H54 (cell line): ENCODE data around the gene OR51V1.

ENCODE experiments used
- DNase-seq: peaks from one replicate; pipeline ENCODE4 v3.0.0; 2011; ENCODE audit warnings: low spot score, mixed read lengths; ENCODE audit not compliant: insufficient read length
- FAIRE-seq: peaks from 3 replicates; lab custom pipeline; 2011; peaks lifted over from hg19 to GRCh38; lab: Jason Lieb, UNC
- POLR2A ChIP-seq: IDR thresholded peaks from 2 replicates; pipeline ENCODE4 v1.6.1; 2011; ENCODE audit warnings: low read depth, mild to moderate bottlenecking, low read length

OR51V1 gene

GRCh38 chr11:5238486-5238885, 38.0 kb upstream of the OR51V1 start:
- TF ChIP-seq POLR2A, result no peak
- FAIRE-seq, result no peak
- no peak for DNase-seq

GRCh38 chr11:5237420-5237819, 36.9 kb upstream of the OR51V1 start:
- TF ChIP-seq POLR2A, result no peak
- FAIRE-seq, result no peak
- DNase-seq, result no peak

- DNase-seq (no peak), FAIRE-seq (no peak)
- no peak for TF ChIP-seq POLR2A
These were observed 35.0 kb upstream of the OR51V1 start for GRCh38 chr11:5235364-5236095.

- DNase-seq, result no peak
- no peak for TF ChIP-seq POLR2A
- peak; percentile 75 for FAIRE-seq
These were observed 33.9 kb upstream of the OR51V1 start, which contains the start of gene HBD for GRCh38 chr11:5234381-5234834. TSS of gene HBD (minus strand) at chr11:5234483. CDS start at chr11:5234433, 50 bp downstream.

DNA sequence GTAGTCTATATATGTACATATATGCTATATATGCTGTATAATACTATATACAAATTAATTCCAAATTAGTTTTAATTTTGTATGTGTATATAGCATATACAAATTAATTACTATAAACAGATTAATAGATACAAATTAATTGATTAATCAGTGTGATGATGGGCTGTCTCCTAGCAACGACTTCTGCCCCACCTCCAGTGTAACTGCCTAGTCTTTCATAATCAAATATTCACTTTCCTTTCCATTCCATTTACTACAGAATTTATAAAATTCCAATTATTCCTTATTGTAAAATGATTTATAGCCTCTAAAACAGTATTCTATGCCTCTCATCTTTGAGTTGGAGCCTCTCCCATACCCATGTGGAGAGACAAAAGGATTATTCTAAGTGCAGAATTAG, 32.8 kb upstream of the OR51V1 start:
- TF ChIP-seq POLR2A, result no peak
- FAIRE-seq (no peak), DNase-seq (no peak)

DNA sequence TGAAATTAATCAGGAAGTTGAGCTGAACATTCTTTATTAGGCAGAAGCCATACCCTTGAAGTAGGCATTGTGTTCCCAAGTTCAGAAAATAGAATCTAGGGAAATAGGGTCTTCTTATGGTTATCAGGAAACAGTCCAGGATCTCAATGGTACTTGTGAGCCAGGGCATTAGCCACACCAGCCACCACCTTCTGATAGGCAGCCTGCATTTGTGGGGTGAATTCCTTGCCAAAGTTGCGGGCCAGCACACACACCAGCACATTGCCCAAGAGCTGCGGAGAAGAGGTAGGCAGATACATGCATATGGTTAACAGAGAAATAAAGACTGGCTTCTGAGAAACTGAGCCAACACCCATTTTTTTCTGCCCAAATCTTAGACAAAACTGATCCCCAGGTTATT, 32.3 kb upstream of the OR51V1 start:
- no peak for TF ChIP-seq POLR2A
- no peak for FAIRE-seq
- DNase-seq, result no peak

GRCh38 chr11:5232176-5232575, 31.7 kb upstream of the OR51V1 start:
- no peak for FAIRE-seq
- no peak for DNase-seq
- TF ChIP-seq POLR2A, result no peak

DNA sequence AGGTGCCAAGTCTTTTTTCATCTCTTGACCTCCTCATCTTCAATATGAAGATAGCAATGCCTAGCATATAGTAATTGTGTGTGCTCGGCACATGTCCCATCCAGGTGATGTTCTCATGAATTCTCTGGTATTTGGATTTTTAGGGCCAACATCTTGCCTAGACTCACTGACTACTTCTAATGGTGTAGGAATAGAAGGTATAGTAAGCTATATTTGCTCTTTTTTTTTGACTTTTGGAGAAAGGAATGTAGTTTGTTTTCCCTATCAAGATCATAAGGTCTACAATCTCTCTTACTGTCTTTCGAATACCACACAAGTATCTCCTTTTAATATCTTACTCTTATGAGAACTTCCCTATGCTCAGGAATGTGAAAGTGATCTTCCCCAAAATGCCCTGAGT, 30.6 kb upstream of the OR51V1 start:
- no peak for FAIRE-seq
- no peak for TF ChIP-seq POLR2A
- DNase-seq, result no peak

DNA sequence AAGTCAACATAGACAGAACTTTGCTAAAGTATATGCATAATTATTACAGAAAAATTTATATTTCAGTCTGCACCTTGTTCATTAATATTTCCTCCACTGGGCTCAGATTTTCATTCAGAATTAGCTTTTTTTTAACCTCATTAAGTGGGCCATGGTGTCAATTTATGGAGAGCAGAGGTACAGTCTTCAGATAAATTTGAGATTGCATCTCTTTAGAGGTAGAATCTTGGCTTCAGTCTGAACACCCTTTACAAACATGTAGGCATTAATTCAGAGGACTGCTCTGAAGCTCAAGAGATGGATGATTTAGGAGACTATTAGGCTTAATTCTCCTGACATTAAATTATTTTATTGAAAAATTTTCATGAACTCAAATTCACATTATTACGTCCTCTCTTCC, 29.8 kb upstream of the OR51V1 start:
- FAIRE-seq, result no peak

GRCh38 chr11:5229796-5230195, 29.3 kb upstream of the OR51V1 start:
- FAIRE-seq (no peak), DNase-seq (no peak)
- TF ChIP-seq POLR2A, result no peak

More for the DNA sequence above, 29.8 kb upstream of the OR51V1 start:
- DNase-seq, result no peak
- no peak for TF ChIP-seq POLR2A

GRCh38 chr11:5229356-5229755, 28.9 kb upstream of the OR51V1 start:
- no peak for TF ChIP-seq POLR2A
- DNase-seq (no peak), FAIRE-seq (no peak)

- no peak for TF ChIP-seq POLR2A
- FAIRE-seq, result no peak
These were observed 27.6 kb upstream of the OR51V1 start for GRCh38 chr11:5228124-5228523.

DNA sequence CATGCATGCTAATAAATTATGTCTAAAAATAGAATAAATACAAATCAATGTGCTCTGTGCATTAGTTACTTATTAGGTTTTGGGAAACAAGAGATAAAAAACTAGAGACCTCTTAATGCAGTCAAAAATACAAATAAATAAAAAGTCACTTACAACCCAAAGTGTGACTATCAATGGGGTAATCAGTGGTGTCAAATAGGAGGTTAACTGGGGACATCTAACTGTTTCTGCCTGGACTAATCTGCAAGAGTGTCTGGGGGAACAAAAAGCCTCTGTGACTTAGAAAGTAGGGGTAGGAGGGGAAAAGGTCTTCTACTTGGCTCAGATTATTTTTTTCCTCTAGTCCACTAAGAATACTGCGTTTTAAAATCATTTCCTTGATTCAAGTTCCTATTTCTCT, 27.2 kb upstream of the OR51V1 start:
- no peak for TF ChIP-seq POLR2A
- FAIRE-seq, result no peak
- DNase-seq, result no peak

More at GRCh38 chr11:5228124-5228523, 27.6 kb upstream of the OR51V1 start:
- DNase-seq, result no peak

- DNase-seq, result no peak
- peak; percentile 6 for FAIRE-seq
These were observed 26.3 kb upstream of the OR51V1 start, which contains the start of gene HBB for GRCh38 chr11:5226732-5227310. TSS of gene HBB (minus strand) at chr11:5227071. CDS start at chr11:5227021, 50 bp downstream.

More at GRCh38 chr11:5226732-5227310, 26.3 kb upstream of the OR51V1 start, which contains the start of gene HBB:
- no peak for TF ChIP-seq POLR2A
